Measurements from ENCODE around the gene LHPP. TPM values are rescaled to one million over a fixed set of nuclear protein-coding genes. Genes with fewer than 3 reads are reported as not detected.
"Not testable (repeated sequence)": the region's sequence is repeated elsewhere in the genome, so short reads cannot be mapped to it uniquely, and the experiment has no call there.

LHPP gene
- total RNA-seq, 2 donors from 2014 or later: 4.4 to 6.1 TPM

GRCh38 chr10:124429576-124429975 lies 32.0 kb upstream of the LHPP start:
- Mint-ChIP-seq H3K27ac (no peak overlapping the region), H3K4me1 (ENCODE audit: low read depth in 2 of 2) (no peaks in the 10 kb centered on the region), H3K9me3 (no peaks in the 10 kb centered on the region), H3K4me3 (no peak overlapping the region), H3K27me3 (peaks cover 9 to 19% of the 10 kb centered on the region in 2 donors), H3K36me3 (no peaks in the 10 kb centered on the region)
- ATAC-seq (no peak), DNase-seq (ENCODE audit: low spot score) (no peak)

- H3K9me3 Mint-ChIP-seq: no peaks in the 10 kb centered on the region
- H3K27me3 Mint-ChIP-seq: peaks cover 9 to 19% of the 10 kb centered on the region in 2 donors
- DNase-seq (ENCODE audit: low spot score) (no peak), ATAC-seq (no peak)
- no peaks in the 10 kb centered on the region for H3K36me3 Mint-ChIP-seq
- H3K4me3 Mint-ChIP-seq: no peak overlapping the region
- no peaks in the 10 kb centered on the region for H3K4me1 Mint-ChIP-seq (ENCODE audit: low read depth in 2 of 2)
- H3K27ac Mint-ChIP-seq: no peak overlapping the region
Measured at GRCh38 chr10:124430077-124430476, 31.5 kb upstream of the LHPP start.

- Mint-ChIP-seq H3K36me3 (no peaks in the 10 kb centered on the region), H3K4me3 (no peak overlapping the region), H3K27me3 (peaks cover under 1 to 15% of the 10 kb centered on the region in 2 donors), H3K9me3 (no peaks in the 10 kb centered on the region), H3K4me1 (ENCODE audit: low read depth in 2 of 2) (no peaks in the 10 kb centered on the region), H3K27ac (no peak overlapping the region)
- DNase-seq (ENCODE audit: low spot score) (no peak), ATAC-seq (no peak)
Measured at GRCh38 chr10:124433461-124433860, 28.2 kb upstream of the LHPP start.

- H3K9me3 Mint-ChIP-seq, H3K36me3 Mint-ChIP-seq, H3K4me3 Mint-ChIP-seq: not testable (repeated sequence)
Measured at GRCh38 chr10:124435683-124436082, 25.9 kb upstream of the LHPP start.

GRCh38 chr10:124436191-124436638 lies 25.4 kb upstream of the LHPP start:
- H3K9me3 Mint-ChIP-seq: no peaks in the 10 kb centered on the region
- H3K4me1 Mint-ChIP-seq (ENCODE audit: low read depth in 2 of 2): no peaks in the 10 kb centered on the region
- H3K27me3 Mint-ChIP-seq: peaks cover 0 to 6% of the 10 kb centered on the region in 2 donors
- no peak for DNase-seq (ENCODE audit: low spot score)
- H3K4me3 Mint-ChIP-seq: no peak overlapping the region
- H3K36me3 Mint-ChIP-seq: no peaks in the 10 kb centered on the region
- ATAC-seq: no peak
- no peak overlapping the region for H3K27ac Mint-ChIP-seq

More at GRCh38 chr10:124435683-124436082, 25.9 kb upstream of the LHPP start:
- not testable (repeated sequence) for H3K27ac Mint-ChIP-seq; DNase-seq (ENCODE audit: low spot score); H3K4me1 Mint-ChIP-seq (ENCODE audit: low read depth in 2 of 2); ATAC-seq; H3K27me3 Mint-ChIP-seq

- H3K36me3 Mint-ChIP-seq; ATAC-seq; H3K4me3 Mint-ChIP-seq; DNase-seq (ENCODE audit: low spot score); H3K4me1 Mint-ChIP-seq (ENCODE audit: low read depth in 2 of 2); H3K27ac Mint-ChIP-seq; H3K9me3 Mint-ChIP-seq: not testable (repeated sequence)
- peaks cover 24 to 30% of the 10 kb centered on the region in 2 donors for H3K27me3 Mint-ChIP-seq
Measured at GRCh38 chr10:124441694-124442093, 19.9 kb upstream of the LHPP start.

GRCh38 chr10:124446830-124447750 lies 14.5 kb upstream of the LHPP start:
- no peak overlapping the region for H3K27ac Mint-ChIP-seq

GRCh38 chr10:124447751-124448466 lies 13.7 kb upstream of the LHPP start:
- Mint-ChIP-seq H3K4me1 (ENCODE audit: low read depth in 2 of 2) (peaks cover 7 to 14% of the 10 kb centered on the region in 2 donors), H3K27me3 (peaks cover 53 to 65% of the 10 kb centered on the region in 2 donors), H3K4me3 (no peak overlapping the region), H3K9me3 (no peaks in the 10 kb centered on the region), H3K27ac (no peak overlapping the region), H3K36me3 (no peaks in the 10 kb centered on the region)
- no peak for ATAC-seq
- no peak for DNase-seq (ENCODE audit: low spot score)

More at GRCh38 chr10:124446830-124447750, 14.5 kb upstream of the LHPP start:
- H3K36me3 Mint-ChIP-seq: no peaks in the 10 kb centered on the region
- ATAC-seq (no peak), DNase-seq (ENCODE audit: low spot score) (no peak)
- no peaks in the 10 kb centered on the region for H3K9me3 Mint-ChIP-seq
- H3K4me1 Mint-ChIP-seq (ENCODE audit: low read depth in 2 of 2): peaks cover 7 to 14% of the 10 kb centered on the region in 2 donors
- no peak overlapping the region for H3K4me3 Mint-ChIP-seq
- peaks cover 53 to 67% of the 10 kb centered on the region in 2 donors for H3K27me3 Mint-ChIP-seq

GRCh38 chr10:124448696-124449169 lies 12.9 kb upstream of the LHPP start:
- Mint-ChIP-seq H3K4me3 (no peak overlapping the region), H3K27ac (no peak overlapping the region), H3K4me1 (ENCODE audit: low read depth in 2 of 2) (peaks cover 7 to 14% of the 10 kb centered on the region in 2 donors), H3K36me3 (no peaks in the 10 kb centered on the region), H3K27me3 (peaks cover 56 to 69% of the 10 kb centered on the region in 2 donors), H3K9me3 (no peaks in the 10 kb centered on the region)
- ATAC-seq: no peak
- no peak for DNase-seq (ENCODE audit: low spot score)

GRCh38 chr10:124449170-124450011 lies 12.2 kb upstream of the LHPP start:
- H3K4me1 Mint-ChIP-seq (ENCODE audit: low read depth in 2 of 2): peaks cover 7 to 14% of the 10 kb centered on the region in 2 donors
- no peak overlapping the region for H3K27ac Mint-ChIP-seq
- no peaks in the 10 kb centered on the region for H3K36me3 Mint-ChIP-seq
- DNase-seq (ENCODE audit: low spot score) (no peak), ATAC-seq (no peak)
- H3K4me3 Mint-ChIP-seq: no peak overlapping the region
- peaks cover 61 to 75% of the 10 kb centered on the region in 2 donors for H3K27me3 Mint-ChIP-seq
- no peaks in the 10 kb centered on the region for H3K9me3 Mint-ChIP-seq

GRCh38 chr10:124450012-124450782 lies 11.4 kb upstream of the LHPP start, which contains the start of gene NKX1-2:
NKX1-2 (minus strand) TSS chr10:124450035; CDS start chr10:124449943, 92 bp downstream.
- Mint-ChIP-seq H3K4me3 (no peak within 1 kb of the TSS), H3K27me3 (peaks cover 63 to 75% of the 10 kb centered on the region in 2 donors), H3K36me3 (no peaks in the 10 kb centered on the region), H3K4me1 (ENCODE audit: low read depth in 2 of 2) (peaks cover 7 to 14% of the 10 kb centered on the region in 2 donors), H3K27ac (no peak within 1 kb of the TSS), H3K9me3 (no peaks in the 10 kb centered on the region)
- no peak for ATAC-seq
- DNase-seq (ENCODE audit: low spot score): no peak

- ATAC-seq (no peak), DNase-seq (ENCODE audit: low spot score) (no peak)
- Mint-ChIP-seq H3K27me3 (peaks cover 63 to 75% of the 10 kb centered on the region in 2 donors), H3K9me3 (no peaks in the 10 kb centered on the region), H3K4me3 (no peak overlapping the region), H3K4me1 (ENCODE audit: low read depth in 2 of 2) (peaks cover 7 to 14% of the 10 kb centered on the region in 2 donors), H3K27ac (no peak overlapping the region), H3K36me3 (no peaks in the 10 kb centered on the region)
Measured at GRCh38 chr10:124450783-124451057, 10.9 kb upstream of the LHPP start.

- peaks cover 63 to 75% of the 10 kb centered on the region in 2 donors for H3K27me3 Mint-ChIP-seq
- no peak overlapping the region for H3K4me3 Mint-ChIP-seq
- ATAC-seq (no peak), DNase-seq (ENCODE audit: low spot score) (no peak)
- H3K27ac Mint-ChIP-seq: no peak overlapping the region
- peaks cover 7 to 14% of the 10 kb centered on the region in 2 donors for H3K4me1 Mint-ChIP-seq (ENCODE audit: low read depth in 2 of 2)
- H3K9me3 Mint-ChIP-seq: no peaks in the 10 kb centered on the region
- H3K36me3 Mint-ChIP-seq: no peaks in the 10 kb centered on the region
Measured at GRCh38 chr10:124451276-124451675, 10.3 kb upstream of the LHPP start.
